Epithelial cell of proximal tubule (primary cell): ENCODE data around the gene FAM234B. TPM values are rescaled to one million over a fixed set of nuclear protein-coding genes. Genes with fewer than 3 reads are reported as not detected.
"Not testable (repeated sequence)": the region's sequence is repeated elsewhere in the genome, so short reads cannot be mapped to it uniquely, and the experiment has no call there.

Experiments used
- DNase-seq: peaks from one replicate; pipeline ENCODE4 v3.0.0-alpha.2; 2011; ENCODE audit warnings: low read depth
- H3K4me3 ChIP-seq: 2 replicates; pipeline ENCODE4 v1.5.1; 2011; ENCODE audit warnings: low read depth, mild to moderate bottlenecking, low read length
- total RNA-seq: library from RNA; depleted of rRNA; stranded (reverse); fragments of >200 nt; gene quantifications from 2 replicates; pipeline ENCODE4 v1.2.3, GENCODE V29; 2015
- TF ChIP-seq, protein P1 (sequence below): conservative IDR thresholded peaks from 2 replicates; pipeline ENCODE4 v1.5.1; 2012; ENCODE audit warnings: low read depth, mild to moderate bottlenecking, low read length

The FAM234B gene
- total RNA-seq, 1 donor from 2014 or later = 3.8 TPM

- TF ChIP-seq, protein P1, sequence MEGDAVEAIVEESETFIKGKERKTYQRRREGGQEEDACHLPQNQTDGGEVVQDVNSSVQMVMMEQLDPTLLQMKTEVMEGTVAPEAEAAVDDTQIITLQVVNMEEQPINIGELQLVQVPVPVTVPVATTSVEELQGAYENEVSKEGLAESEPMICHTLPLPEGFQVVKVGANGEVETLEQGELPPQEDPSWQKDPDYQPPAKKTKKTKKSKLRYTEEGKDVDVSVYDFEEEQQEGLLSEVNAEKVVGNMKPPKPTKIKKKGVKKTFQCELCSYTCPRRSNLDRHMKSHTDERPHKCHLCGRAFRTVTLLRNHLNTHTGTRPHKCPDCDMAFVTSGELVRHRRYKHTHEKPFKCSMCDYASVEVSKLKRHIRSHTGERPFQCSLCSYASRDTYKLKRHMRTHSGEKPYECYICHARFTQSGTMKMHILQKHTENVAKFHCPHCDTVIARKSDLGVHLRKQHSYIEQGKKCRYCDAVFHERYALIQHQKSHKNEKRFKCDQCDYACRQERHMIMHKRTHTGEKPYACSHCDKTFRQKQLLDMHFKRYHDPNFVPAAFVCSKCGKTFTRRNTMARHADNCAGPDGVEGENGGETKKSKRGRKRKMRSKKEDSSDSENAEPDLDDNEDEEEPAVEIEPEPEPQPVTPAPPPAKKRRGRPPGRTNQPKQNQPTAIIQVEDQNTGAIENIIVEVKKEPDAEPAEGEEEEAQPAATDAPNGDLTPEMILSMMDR = no peak
- no peak for DNase-seq
- H3K4me3 ChIP-seq = no peak overlapping the region
Measured at GRCh38 chr12:13075118-13075480, 30.9 kb downstream of the FAM234B start.

- no peak for DNase-seq
- no peak overlapping the region for H3K4me3 ChIP-seq
- TF ChIP-seq, protein P1 = no peak
Measured at GRCh38 chr12:13075786-13076570, 31.8 kb downstream of the FAM234B start.

DNA sequence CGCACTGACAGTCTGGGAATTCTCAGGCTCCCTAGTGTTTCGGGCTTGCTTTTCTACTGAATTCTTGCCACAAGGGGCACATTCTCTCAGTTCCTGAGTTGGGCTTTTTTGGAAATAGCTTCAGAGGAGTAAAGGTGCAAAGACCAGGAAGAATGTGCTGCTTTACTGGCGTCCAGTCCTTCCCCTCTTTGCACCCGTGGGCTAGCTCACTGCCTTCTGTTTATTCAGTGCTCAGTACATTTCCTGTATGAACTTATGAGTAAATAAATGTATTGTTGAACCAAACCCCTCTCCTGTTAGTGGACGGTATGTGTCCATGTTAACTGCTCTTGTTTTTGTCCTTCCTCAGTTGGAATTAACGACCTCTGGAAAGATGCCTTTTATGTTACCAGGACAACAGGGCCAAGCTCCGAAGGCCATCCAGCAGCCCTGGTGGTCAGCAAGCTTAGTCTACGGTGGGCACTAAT, 35.3 kb downstream of the FAM234B start:
- DNase-seq = no peak
- TF ChIP-seq, protein P1 = no peak
- H3K4me3 ChIP-seq = no peak overlapping the region

DNA sequence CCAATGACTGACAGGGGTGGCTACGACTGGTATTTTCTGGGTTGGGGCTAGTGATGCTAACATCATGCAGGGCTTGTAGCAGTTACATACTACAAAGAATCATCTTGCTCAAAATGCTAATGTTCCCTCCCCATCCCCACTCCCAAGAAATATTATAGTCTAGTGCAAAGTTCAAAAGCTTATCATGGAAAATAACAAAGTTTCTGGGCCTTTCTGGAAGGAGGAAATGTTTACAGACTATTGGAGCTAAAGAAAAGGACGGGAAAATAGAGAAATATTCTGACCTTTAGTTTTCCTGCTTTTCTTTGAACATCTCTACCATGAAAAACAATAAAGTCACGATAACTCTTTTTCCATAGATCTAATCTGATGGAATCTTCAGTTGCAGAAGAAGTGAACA, 36.1 kb downstream of the FAM234B start:
- H3K4me3 ChIP-seq = no peak overlapping the region
- DNase-seq = no peak
- TF ChIP-seq, protein P1 = no peak

- TF ChIP-seq, protein P1 = no peak
- no peak for DNase-seq
- no peak overlapping the region for H3K4me3 ChIP-seq
Measured at GRCh38 chr12:13082861-13083260, 38.7 kb downstream of the FAM234B start.

GRCh38 chr12:13083638-13084037, 39.5 kb downstream of the FAM234B start:
- not testable (repeated sequence) for DNase-seq, H3K4me3 ChIP-seq

- H3K4me3 ChIP-seq = no peak overlapping the region
- TF ChIP-seq, protein P1 = no peak
- no peak for DNase-seq
Measured at GRCh38 chr12:13084898-13085640, 40.9 kb downstream of the FAM234B start.
